NB4 (cell line): ENCODE data around the gene XPC.

ENCODE experiments used
- CTCF ChIP-seq: IDR thresholded peaks from one replicate; pipeline ENCODE4 v1.5.1; 2012; ENCODE audit warnings: low read depth, low read length
- MYC ChIP-seq: IDR thresholded peaks from 2 replicates; pipeline ENCODE4 v1.6.1; 2011; ENCODE audit warnings: low read depth, low read length
- POLR2A ChIP-seq: IDR thresholded peaks from 2 replicates; pipeline ENCODE4 v1.6.1; 2011; ENCODE audit warnings: mild to moderate bottlenecking; ENCODE audit not compliant: insufficient read length; ENCODE audit errors: extremely low read depth

- TF ChIP-seq CTCF (no peak), POLR2A (no peak), MYC (no peak)
Measured at GRCh38 chr3:14222900-14223594, 44.6 kb upstream of the XPC start.
